Epithelial cell of proximal tubule (primary cell): ENCODE data around the gene ARL13A. TPM values are rescaled to one million over a fixed set of nuclear protein-coding genes. Genes with fewer than 3 reads are reported as not detected.
A peak's percentile ranks its signal among the peaks of the same experiment; 100 is the strongest.

Source experiments
- DNase-seq: peaks from one replicate; pipeline ENCODE4 v3.0.0-alpha.2; 2011; ENCODE audit warnings: low read depth
- H3K4me3 ChIP-seq: 2 replicates; pipeline ENCODE4 v1.5.1; 2011; ENCODE audit warnings: low read depth, mild to moderate bottlenecking, low read length
- total RNA-seq: library from RNA; depleted of rRNA; stranded (reverse); fragments of >200 nt; gene quantifications from 2 replicates; pipeline ENCODE4 v1.2.3, GENCODE V29; 2015
- TF ChIP-seq, protein P1 (sequence below): conservative IDR thresholded peaks from 2 replicates; pipeline ENCODE4 v1.5.1; 2012; ENCODE audit warnings: low read depth, mild to moderate bottlenecking, low read length

ARL13A gene
- not detected in 2 replicates for total RNA-seq

DNA sequence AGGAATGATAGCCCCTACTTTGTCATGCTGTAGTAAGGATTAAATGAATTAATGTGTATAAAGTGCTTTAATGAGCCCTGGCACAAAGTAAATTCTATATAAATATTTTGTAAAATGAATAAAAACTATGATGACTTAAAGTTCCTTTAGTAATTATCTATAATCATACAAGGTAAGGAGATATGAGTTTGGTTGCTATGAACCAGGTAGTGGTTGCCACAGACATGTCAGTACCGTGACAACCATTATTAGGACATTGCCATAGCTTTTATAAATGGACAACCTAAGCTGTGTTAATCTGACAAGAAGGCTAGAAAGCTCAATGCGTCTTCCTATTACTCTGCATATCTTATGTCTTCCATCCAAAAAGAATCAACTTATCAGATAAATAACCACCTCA is at the start of gene ARL13A:
Gene ARL13A (plus strand): TSS at position 301 of the 400 bp plus-strand sequence. CDS start 3,982 bp downstream, outside the sequence.
- DNase-seq, result no peak
- TF ChIP-seq, protein P1, sequence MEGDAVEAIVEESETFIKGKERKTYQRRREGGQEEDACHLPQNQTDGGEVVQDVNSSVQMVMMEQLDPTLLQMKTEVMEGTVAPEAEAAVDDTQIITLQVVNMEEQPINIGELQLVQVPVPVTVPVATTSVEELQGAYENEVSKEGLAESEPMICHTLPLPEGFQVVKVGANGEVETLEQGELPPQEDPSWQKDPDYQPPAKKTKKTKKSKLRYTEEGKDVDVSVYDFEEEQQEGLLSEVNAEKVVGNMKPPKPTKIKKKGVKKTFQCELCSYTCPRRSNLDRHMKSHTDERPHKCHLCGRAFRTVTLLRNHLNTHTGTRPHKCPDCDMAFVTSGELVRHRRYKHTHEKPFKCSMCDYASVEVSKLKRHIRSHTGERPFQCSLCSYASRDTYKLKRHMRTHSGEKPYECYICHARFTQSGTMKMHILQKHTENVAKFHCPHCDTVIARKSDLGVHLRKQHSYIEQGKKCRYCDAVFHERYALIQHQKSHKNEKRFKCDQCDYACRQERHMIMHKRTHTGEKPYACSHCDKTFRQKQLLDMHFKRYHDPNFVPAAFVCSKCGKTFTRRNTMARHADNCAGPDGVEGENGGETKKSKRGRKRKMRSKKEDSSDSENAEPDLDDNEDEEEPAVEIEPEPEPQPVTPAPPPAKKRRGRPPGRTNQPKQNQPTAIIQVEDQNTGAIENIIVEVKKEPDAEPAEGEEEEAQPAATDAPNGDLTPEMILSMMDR, result no peak
- no peak within 1 kb of the TSS for H3K4me3 ChIP-seq

DNA sequence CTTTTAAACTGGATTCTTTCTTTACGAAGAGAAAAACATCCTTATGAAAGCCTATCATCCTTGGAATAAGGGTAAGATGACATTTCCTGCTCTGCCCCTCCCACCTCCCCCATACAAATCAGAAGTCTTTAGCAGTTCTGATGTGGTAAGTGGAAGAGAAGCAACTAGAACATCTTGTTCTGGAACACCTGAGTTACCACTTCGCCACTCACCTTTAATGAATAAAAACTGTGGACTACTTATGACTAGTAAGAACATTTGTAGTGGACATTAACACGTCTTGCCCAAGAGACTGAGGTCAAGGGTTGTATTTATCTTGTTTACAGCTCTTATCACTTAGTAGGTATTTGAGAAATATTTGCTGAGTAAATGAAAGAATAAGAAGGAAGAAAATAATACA is 45.1 kb upstream of the ARL13A start:
- TF ChIP-seq, protein P1, result no peak
- H3K4me3 ChIP-seq, result no peak overlapping the region
- no peak for DNase-seq

GRCh38 chrX:100926453-100926852 is 43.1 kb upstream of the ARL13A start:
- H3K4me3 ChIP-seq, result no peak overlapping the region
- TF ChIP-seq, protein P1, result no peak
- DNase-seq, result no peak

- TF ChIP-seq, protein P1, result no peak
- peak within 1 kb of the TSS; percentile 41 for H3K4me3 ChIP-seq
- no peak for DNase-seq
Measured at GRCh38 chrX:100928660-100929613, 40.6 kb upstream of the ARL13A start, which contains the start of gene XKRX. Gene XKRX (minus strand): TSS chrX:100928917. CDS start chrX:100928304, 613 bp downstream.

DNA sequence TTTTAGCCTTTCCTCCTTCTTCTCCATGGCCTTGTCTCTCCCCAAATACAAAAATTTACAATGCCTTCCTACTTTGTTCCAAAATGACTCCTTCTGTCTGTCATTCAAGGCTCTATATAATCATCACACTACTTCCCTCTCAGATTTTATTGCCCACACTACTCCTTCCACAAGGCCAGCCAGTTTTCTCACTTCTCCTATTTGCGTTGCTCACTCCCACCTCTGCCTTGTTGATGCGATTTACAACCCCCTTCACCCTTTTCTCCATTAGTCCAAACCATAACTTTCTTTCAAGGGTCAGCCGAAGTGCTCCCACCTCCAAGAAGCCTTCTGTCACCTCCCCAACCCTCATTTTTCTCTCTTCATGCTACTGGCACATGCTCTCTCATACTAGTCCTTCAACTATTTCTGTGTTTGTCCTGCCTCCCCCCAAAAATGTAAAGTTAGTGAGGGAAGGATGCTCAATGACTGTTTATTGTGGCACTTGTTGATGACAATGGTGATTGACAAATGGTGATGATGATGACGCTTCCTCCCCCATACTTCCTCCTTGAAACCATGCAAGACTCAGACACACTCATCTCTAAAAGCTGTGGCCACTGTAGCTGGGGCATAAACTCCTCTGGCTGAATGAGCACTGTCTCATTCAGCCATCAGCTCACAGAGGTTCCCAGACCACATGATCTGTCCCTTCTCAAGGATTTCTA is 38.1 kb upstream of the ARL13A start:
- no peak overlapping the region for H3K4me3 ChIP-seq
- TF ChIP-seq, protein P1, result no peak
- DNase-seq, result no peak

GRCh38 chrX:100931925-100932285 is 37.6 kb upstream of the ARL13A start:
- TF ChIP-seq, protein P1, result no peak
- DNase-seq, result no peak
- no peak overlapping the region for H3K4me3 ChIP-seq
